Right hindlimb (tissue), 1 donor: Measurements from ENCODE around the gene LSAMP.
A peak's percentile ranks its signal among the peaks of the same experiment; 100 is the strongest.
"Not testable (repeated sequence)": the region's sequence is repeated elsewhere in the genome, so short reads cannot be mapped to it uniquely, and the experiment has no call there.

Experiments
- DNase-seq: peaks from one replicate; pipeline ENCODE4 v3.0.0-alpha.2; 2018

LSAMP gene

GRCh38 chr3:115784739-115785536 is 660.3 kb downstream of the LSAMP start:
- peak; percentile 25 for DNase-seq

GRCh38 chr3:115783938-115784738 is 661.1 kb downstream of the LSAMP start:
- DNase-seq: peak; percentile 96

GRCh38 chr3:115783426-115783825 is 661.9 kb downstream of the LSAMP start:
- DNase-seq: not testable (repeated sequence)

GRCh38 chr3:115779011-115779410 is 666.3 kb downstream of the LSAMP start:
- no peak for DNase-seq

DNA sequence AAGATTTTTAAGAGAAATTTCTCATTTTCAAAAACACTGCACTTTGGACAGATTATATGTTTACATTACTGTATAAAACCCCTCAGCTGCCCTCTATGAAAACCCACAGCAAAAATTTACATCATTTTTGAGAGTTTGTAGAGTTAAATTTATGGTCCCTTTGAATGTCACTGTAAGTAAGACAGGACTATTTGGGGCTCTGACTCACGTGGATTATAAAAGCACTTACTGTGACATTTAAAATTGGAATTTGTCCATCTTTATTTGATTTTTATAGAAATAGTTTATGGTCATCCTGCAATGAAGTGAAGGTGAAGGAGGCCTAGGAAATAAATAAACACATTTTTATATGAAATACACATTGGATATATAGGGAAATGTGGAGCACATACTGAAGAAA is 672.3 kb downstream of the LSAMP start:
- no peak for DNase-seq

- DNase-seq: no peak
Measured at GRCh38 chr3:115768661-115769060, 676.6 kb downstream of the LSAMP start.

GRCh38 chr3:115766587-115767482 is 678.5 kb downstream of the LSAMP start:
- DNase-seq: no peak

- DNase-seq: no peak
Measured at GRCh38 chr3:115761927-115762305, 683.4 kb downstream of the LSAMP start.

- DNase-seq: peak; percentile 41
Measured at GRCh38 chr3:115760716-115761115, 684.6 kb downstream of the LSAMP start.

DNA sequence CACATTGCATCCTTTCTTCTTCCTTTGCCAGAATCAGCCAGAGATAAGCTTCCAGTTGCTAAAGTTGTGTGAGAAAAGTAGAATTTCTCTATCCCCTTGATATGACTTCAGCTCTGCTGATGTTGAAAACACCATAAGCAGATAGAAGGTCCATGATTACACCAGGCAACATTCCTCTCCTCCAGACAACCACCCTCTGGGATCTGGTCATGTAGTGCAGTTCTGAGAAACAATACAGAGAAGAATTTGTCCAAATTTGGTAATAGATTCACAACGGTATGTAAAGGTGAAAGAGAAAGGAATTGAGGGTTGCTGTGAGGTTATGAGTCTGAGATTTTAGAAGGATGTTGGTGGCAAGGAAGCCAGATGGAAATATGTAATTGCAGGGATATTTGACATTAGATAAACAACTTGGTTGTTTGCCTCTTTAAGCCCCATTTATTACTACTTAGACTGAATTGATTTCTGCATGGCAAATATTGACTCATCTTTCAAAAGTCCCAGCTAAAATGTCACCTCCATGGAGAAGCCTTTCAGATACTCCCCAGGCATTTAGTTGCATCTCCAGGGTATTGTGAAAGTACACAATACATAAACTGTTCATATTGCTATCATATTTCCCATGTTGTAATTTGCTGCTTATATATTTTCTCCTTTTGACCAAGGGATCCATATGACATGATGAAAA is 687.1 kb downstream of the LSAMP start:
- DNase-seq: no peak

- DNase-seq: not testable (repeated sequence)
Measured at GRCh38 chr3:115752978-115753377, 692.3 kb downstream of the LSAMP start.
